SH-SY5Y (cell line): Measurements from ENCODE around the gene POLH.

Source experiments
- GATA2 ChIP-seq: IDR thresholded peaks from 2 replicates; pipeline ENCODE4 v1.6.1; 2011; ENCODE audit warnings: mild to moderate bottlenecking, low read depth, low read length
- GATA3 ChIP-seq: IDR thresholded peaks from 2 replicates; pipeline ENCODE4 v1.6.1; 2011; ENCODE audit warnings: low read depth, mild to moderate bottlenecking, low read length, moderate library complexity

GRCh38 chr6:43559328-43559727 is 16.7 kb upstream of the POLH start:
- TF ChIP-seq GATA3: no peak
- TF ChIP-seq GATA2: no peak
